ENCODE results near the gene FYTTD1. TPM values are rescaled to one million over a fixed set of nuclear protein-coding genes. Genes with fewer than 3 reads are reported as not detected.

The FYTTD1 gene
- total and polyA plus RNA-seq, 7 experiments from 2014 or later: 45.6 to 102 (median 60.0) TPM

Other genes starting within 250 kb of the FYTTD1 start
- 100 to 1,000 TPM in 1 of 5 experiments, 10 to 100 TPM in 4; 31.3 to 105 (median 73.9) TPM for gene BDH1, start 193.9 kb upstream of the FYTTD1 start, total RNA-seq
- 10 to 100 TPM; 32.6 to 39.5 TPM for gene BDH1, start 193.9 kb upstream of the FYTTD1 start, polyA plus RNA-seq
- gene RUBCN, start 13.0 kb upstream of the FYTTD1 start, total RNA-seq: 10 to 100 TPM; 43.3 to 61.7 (median 52.9) TPM
- gene RUBCN, start 13.0 kb upstream of the FYTTD1 start, polyA plus RNA-seq: 10 to 100 TPM; 23.2 to 40.2 TPM
- 10 to 100 TPM; 43.5 to 75.5 (median 68.5) TPM for gene LRCH3, start 41.4 kb downstream of the FYTTD1 start, total RNA-seq
- 10 to 100 TPM; 13.5 to 35.2 TPM for gene LRCH3, start 41.4 kb downstream of the FYTTD1 start, polyA plus RNA-seq
- 1,000 to 10,000 TPM; 1,070 to 2,246 (median 1,860) TPM for gene RPL35A, start 200.3 kb downstream of the FYTTD1 start, total RNA-seq
- gene RPL35A, start 200.3 kb downstream of the FYTTD1 start, polyA plus RNA-seq: 1,000 to 10,000 TPM; 2,099 to 2,760 TPM
- 10 to 100 TPM in 1 of 5 experiments, 1 to 10 TPM in 4; 4.2 to 10.9 (median 6.8) TPM for gene LMLN, start 210.3 kb downstream of the FYTTD1 start, total RNA-seq
- gene LMLN, start 210.3 kb downstream of the FYTTD1 start, polyA plus RNA-seq: 1 to 10 TPM; 1.5 to 2.5 TPM